HG03095 (cell line): Measurements from ENCODE around the gene OXER1.
"Not testable (repeated sequence)": the region's sequence is repeated elsewhere in the genome, so short reads cannot be mapped to it uniquely, and the experiment has no call there.

Experiments
- ATAC-seq: cut with Tn5 transposase; IDR thresholded peaks from one replicate; pipeline ENCODE4 v1.9.1; 2021; ENCODE audit warnings: moderate library complexity; ENCODE audit not compliant: unreplicated experiment

Gene OXER1

GRCh38 chr2:42754021-42754775, 9.7 kb downstream of the OXER1 start:
- peak; percentile 44 for ATAC-seq

GRCh38 chr2:42752816-42753813, 10.8 kb downstream of the OXER1 start:
- ATAC-seq = no peak

- ATAC-seq = peak; percentile 69
These were observed 11.6 kb downstream of the OXER1 start for GRCh38 chr2:42752314-42752713.

GRCh38 chr2:42748840-42749239, 15.1 kb downstream of the OXER1 start:
- no peak for ATAC-seq

- no peak for ATAC-seq
These were observed 16.5 kb downstream of the OXER1 start for GRCh38 chr2:42747422-42747821.

- no peak for ATAC-seq
These were observed 19.3 kb downstream of the OXER1 start for GRCh38 chr2:42744545-42745082.

- ATAC-seq = no peak
These were observed 20.3 kb downstream of the OXER1 start for GRCh38 chr2:42743659-42743990.

GRCh38 chr2:42742740-42743658, 20.9 kb downstream of the OXER1 start:
- ATAC-seq = no peak

GRCh38 chr2:42741140-42741539, 22.8 kb downstream of the OXER1 start:
- ATAC-seq = no peak

- no peak for ATAC-seq
These were observed 27.2 kb downstream of the OXER1 start for GRCh38 chr2:42736598-42737322.

GRCh38 chr2:42733852-42734251, 30.1 kb downstream of the OXER1 start:
- ATAC-seq = no peak

- ATAC-seq = not testable (repeated sequence)
These were observed 32.6 kb downstream of the OXER1 start for GRCh38 chr2:42731316-42731715.

- no peak for ATAC-seq
These were observed 37.3 kb downstream of the OXER1 start for GRCh38 chr2:42726680-42727079.

- ATAC-seq = no peak
These were observed 38.3 kb downstream of the OXER1 start for GRCh38 chr2:42725657-42726056.

- ATAC-seq = no peak
These were observed 39.0 kb downstream of the OXER1 start for GRCh38 chr2:42724886-42725285.

- ATAC-seq = no peak
These were observed 40.5 kb downstream of the OXER1 start for GRCh38 chr2:42723465-42723864.

- ATAC-seq = peak; percentile 96
These were observed 41.4 kb downstream of the OXER1 start for GRCh38 chr2:42722320-42723190.

- ATAC-seq = no peak
These were observed 42.0 kb downstream of the OXER1 start for GRCh38 chr2:42721898-42722297.

GRCh38 chr2:42714686-42715085, 49.2 kb downstream of the OXER1 start:
- no peak for ATAC-seq
